Heart right ventricle (tissue), 16 donors: ENCODE results near the gene GPR15. TPM values are rescaled to one million over a fixed set of nuclear protein-coding genes. Genes with fewer than 3 reads are reported as not detected.
"Not testable (repeated sequence)": the region's sequence is repeated elsewhere in the genome, so short reads cannot be mapped to it uniquely, and the experiment has no call there.

ENCODE experiments used
- ATAC-seq, 8 donors: fragments of 200-7000 bp; cut with Tn5 transposase; one replicate each; pipeline ENCODE4 v1.9.1; 2020; ENCODE audit warnings: mild to moderate bottlenecking in 8 of 8, moderate library complexity in 8 of 8, moderate number of reproducible peaks in 1 of 8
- DNase-seq, 2 donors: peaks; one replicate each; pipeline ENCODE4 v3.0.0-alpha.2; 2020
- H3K27ac ChIP-seq, 10 donors: fragments of 200-600 bp; sonication (generic) in 2 of 10; one replicate each; pipeline versions ENCODE4 v1.5.0 to v1.8.0; 2020 to 2022; ENCODE audit warnings: mild to moderate bottlenecking in 3 of 10
- H3K27me3 ChIP-seq, 7 donors: fragments of 200-600 bp; one replicate each; pipeline ENCODE4 v1.8.0; 2021 to 2022; ENCODE audit warnings: mild to moderate bottlenecking in 2 of 7
- H3K36me3 ChIP-seq, 9 donors: fragments of 200-600 bp; sonication (generic) in 1 of 9; one replicate each; pipeline versions ENCODE4 v1.5.0 to v1.8.0; 2020 to 2022; ENCODE audit warnings: mild to moderate bottlenecking in 2 of 9
- H3K4me1 ChIP-seq, 9 donors: fragments of 200-600 bp; sonication (generic) in 1 of 9; one replicate each; pipeline versions ENCODE4 v1.5.0 to v1.8.0; 2020 to 2022; ENCODE audit warnings: mild to moderate bottlenecking in 4 of 9
- H3K4me3 ChIP-seq, 10 donors: fragments of 200-600 bp; sonication (generic) in 2 of 10; one replicate each; pipeline versions ENCODE4 v1.5.0 to v1.8.0; 2020 to 2022; ENCODE audit warnings: mild to moderate bottlenecking in 7 of 10, moderate library complexity in 2 of 10
- H3K9me3 ChIP-seq, 11 donors: fragments of 200-600 bp in 10 of 11; sonication (generic) in 2 of 11; one replicate each; pipeline versions ENCODE4 v1.5.0 to v1.8.0; 2013 to 2022; ENCODE audit warnings: mild to moderate bottlenecking in 2 of 11, control low read depth in 1 of 11, moderate library complexity in 1 of 11
- WGBS, 2 donors: extraction: QIAGEN DNeasy Blood & Tissue Kit; methylation state at CpG; one replicate each; pipeline ENCODE4 v1.1.7; 2013; ENCODE audit warnings: inconsistent platforms in 1 of 2; 5-methylcytosine and 5-hydroxymethylcytosine counted together
- intact Hi-C, 10 donors: fragments of 100-400 bp; cut with DNase I; formaldehyde crosslinking; loops; one replicate each; pipeline versions ENCODE4 v1.11.1 to v1.14.2; 2022
- polyA plus RNA-seq, 2 donors: library from polyadenylated mRNA; stranded (reverse); fragments of 200-250 nt; gene quantifications; one replicate each; pipeline ENCODE4 v1.2.3, GENCODE V29; 2013
- total RNA-seq, 10 donors: library from RNA; stranded (reverse); fragmentation: NEBNext Ultra II Directional in 3 of 10; extraction: Animal tissue kit (Norgen Biotek cat#: 25700) in 3 of 10; gene quantifications; one replicate each; pipeline versions ENCODE4 v1.2.1 to v1.2.4, GENCODE V29; 2021 to 2023
- TF ChIP-seq, protein P1 (sequence below), 9 donors: fragments of 200-600 bp; sonication (generic) in 2 of 9; IDR thresholded peaks; one replicate each; pipeline versions ENCODE4 v1.5.0 to v1.8.0; 2021 to 2022; ENCODE audit warnings: antibody characterized with exemption in 9 of 9, mild to moderate bottlenecking in 5 of 9, moderate library complexity in 1 of 9
- donor health status: Arrhythmogenic right ventricular cardiomyopathy.
- donor health status: ischemic (EF 13 %, LVEDD 7.1; RV severe dilation, severe dysfunction).
- donor health status: healthy with polysubstance abuse.
- donor health status: DM: no; HTN: yes; CAD: no.
- donor health status: DM: no; HTN: no; CAD: no.
- donor health status: ischemic (EF 25% LVEDD 6.9; RV normal size, moderate dysfunction).
- donor health status: ischemic (EF 25% LVEDD 5.7; RV mildly dilated, moderate dysfunction).
- donor health status: healthy.
- donor health status: DM: yes; HTN: yes; CAD: no.
- donor health status: Ischemic cardiomyopathy.
- donor health status: ischemic (EF 35%, LVEDD 5.7; RV mildly dilated, moderate dysfunction).
- donor health status: nonischemic (EF 11% LVEDD 7.7; RV severe dilation, severe dysfunction).
- donor health status: DM: yes; HTN: yes; CAD: no.
- donor health status: PGD.
- donor health status: ischemic (EF 29% LVEDD 5.4; RV normal size, mild dysfunction).
- donor health status: nonischemic (EF 23%, LVEDD 6.1; RV moderate dilation, normal function).

The GPR15 gene
- total and polyA plus RNA-seq, 12 donors: 0.21 TPM; not detected in 11

DNA sequence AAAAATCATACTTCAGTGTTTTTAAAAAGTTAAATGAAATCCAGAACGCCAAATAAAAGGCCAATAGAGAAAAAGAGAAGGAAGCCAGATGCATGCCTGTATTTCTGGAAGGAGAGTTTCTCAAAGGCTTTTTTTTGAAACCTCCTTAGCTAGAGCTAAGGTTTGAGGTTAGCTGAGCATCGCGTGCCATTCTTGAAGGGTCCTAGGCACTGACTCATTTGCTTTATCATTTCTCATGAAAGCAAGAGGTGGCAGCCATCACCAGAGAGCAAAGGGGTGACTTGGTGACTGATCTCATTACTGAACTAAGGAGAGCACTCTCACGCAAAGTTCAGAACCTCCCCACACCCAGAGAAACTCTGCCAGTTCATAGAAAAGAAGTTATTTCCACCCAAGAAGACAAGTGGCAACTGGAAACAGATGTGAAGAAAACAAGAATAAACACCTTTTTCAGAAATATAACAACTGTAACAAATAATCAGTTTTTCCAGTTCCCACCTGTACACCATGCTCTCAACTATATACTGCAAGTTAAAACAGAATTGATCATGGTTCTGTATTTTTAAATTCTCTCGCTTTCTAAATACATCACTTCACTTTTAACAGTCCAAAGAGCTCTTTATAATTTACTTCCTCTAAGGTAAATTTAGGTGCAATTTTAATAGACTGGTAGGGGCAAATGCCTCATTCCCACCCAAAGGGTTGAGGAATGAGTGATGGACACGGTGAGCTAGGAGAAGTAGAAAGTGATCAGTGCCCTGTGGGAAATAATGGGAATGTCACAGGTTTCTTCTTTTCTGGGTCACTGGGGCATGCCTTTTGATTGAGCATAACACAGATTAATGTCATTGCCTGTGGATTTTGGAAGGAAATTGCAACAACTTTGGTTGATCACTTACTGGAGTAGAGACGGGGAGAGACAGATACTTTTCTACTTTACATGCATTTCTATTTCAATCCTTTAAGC lies 24.7 kb downstream of the GPR15 start:
- WGBS, 2 donors: 81 to 85% methylated on average over 7 of the region's 7 CpGs
- Histone ChIP-seq H3K36me3 (no peaks in the 10 kb centered on the region), H3K4me3 (no peak overlapping the region), H3K27me3 (no peaks in the 10 kb centered on the region), H3K9me3 (peaks cover 0 to 4% (median 0%) of the 10 kb centered on the region in 11 donors), H3K4me1 (peaks cover 0 to 8% (median 0%) of the 10 kb centered on the region in 9 donors), H3K27ac (peak overlapping the region in 1 of 10 donors; percentile 4)
- DNase-seq: no peak
- TF ChIP-seq, protein P1, sequence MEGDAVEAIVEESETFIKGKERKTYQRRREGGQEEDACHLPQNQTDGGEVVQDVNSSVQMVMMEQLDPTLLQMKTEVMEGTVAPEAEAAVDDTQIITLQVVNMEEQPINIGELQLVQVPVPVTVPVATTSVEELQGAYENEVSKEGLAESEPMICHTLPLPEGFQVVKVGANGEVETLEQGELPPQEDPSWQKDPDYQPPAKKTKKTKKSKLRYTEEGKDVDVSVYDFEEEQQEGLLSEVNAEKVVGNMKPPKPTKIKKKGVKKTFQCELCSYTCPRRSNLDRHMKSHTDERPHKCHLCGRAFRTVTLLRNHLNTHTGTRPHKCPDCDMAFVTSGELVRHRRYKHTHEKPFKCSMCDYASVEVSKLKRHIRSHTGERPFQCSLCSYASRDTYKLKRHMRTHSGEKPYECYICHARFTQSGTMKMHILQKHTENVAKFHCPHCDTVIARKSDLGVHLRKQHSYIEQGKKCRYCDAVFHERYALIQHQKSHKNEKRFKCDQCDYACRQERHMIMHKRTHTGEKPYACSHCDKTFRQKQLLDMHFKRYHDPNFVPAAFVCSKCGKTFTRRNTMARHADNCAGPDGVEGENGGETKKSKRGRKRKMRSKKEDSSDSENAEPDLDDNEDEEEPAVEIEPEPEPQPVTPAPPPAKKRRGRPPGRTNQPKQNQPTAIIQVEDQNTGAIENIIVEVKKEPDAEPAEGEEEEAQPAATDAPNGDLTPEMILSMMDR (IDR thresholded peaks at IDR 0.05): no peak
- no peak for ATAC-seq
- intact Hi-C loops: no loop called here

DNA sequence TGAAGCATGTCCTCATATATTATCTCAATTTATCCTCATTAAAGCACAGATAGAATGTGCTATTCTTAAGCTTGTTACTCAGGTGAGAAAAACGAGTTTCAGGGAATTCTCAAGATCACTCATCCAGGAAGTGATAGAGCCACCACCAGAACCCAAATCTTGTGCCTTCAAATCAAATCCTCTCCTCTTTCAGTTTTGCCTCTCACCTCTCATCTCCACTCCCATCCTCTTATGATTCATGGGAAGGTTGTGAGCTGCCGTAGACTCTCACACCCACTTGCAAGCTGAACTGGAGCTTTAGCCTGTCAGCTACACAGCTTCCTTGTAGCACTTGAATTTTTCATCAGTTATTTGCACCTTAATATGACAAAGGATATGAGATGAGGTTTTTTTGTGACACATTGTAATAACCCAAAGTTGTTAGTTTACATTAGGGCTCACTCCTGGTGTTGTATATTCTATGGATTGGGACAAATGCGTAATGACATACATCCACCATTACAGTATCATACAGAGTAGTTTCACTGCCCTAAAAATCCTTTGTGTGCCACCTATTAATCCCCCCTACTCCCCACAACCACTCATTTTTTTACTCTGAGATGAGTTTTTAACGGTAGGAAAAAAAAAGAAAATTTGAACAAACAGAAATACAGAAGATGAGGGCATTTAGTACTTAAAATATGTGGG lies 25.7 kb downstream of the GPR15 start:
- Histone ChIP-seq H3K9me3 (peaks cover 0 to 4% (median 0%) of the 10 kb centered on the region in 11 donors), H3K36me3 (no peaks in the 10 kb centered on the region), H3K4me3 (no peak overlapping the region), H3K4me1 (peaks cover 0 to 14% (median 0%) of the 10 kb centered on the region in 9 donors), H3K27ac (no peak overlapping the region), H3K27me3 (no peaks in the 10 kb centered on the region)
- DNase-seq (no peak), ATAC-seq (no peak)
- intact Hi-C loops: no loop called here
- WGBS, 2 donors: 72 to 73% methylated on average over 4 of the region's 4 CpGs
- TF ChIP-seq, protein P1 (IDR thresholded peaks at IDR 0.05): no peak

DNA sequence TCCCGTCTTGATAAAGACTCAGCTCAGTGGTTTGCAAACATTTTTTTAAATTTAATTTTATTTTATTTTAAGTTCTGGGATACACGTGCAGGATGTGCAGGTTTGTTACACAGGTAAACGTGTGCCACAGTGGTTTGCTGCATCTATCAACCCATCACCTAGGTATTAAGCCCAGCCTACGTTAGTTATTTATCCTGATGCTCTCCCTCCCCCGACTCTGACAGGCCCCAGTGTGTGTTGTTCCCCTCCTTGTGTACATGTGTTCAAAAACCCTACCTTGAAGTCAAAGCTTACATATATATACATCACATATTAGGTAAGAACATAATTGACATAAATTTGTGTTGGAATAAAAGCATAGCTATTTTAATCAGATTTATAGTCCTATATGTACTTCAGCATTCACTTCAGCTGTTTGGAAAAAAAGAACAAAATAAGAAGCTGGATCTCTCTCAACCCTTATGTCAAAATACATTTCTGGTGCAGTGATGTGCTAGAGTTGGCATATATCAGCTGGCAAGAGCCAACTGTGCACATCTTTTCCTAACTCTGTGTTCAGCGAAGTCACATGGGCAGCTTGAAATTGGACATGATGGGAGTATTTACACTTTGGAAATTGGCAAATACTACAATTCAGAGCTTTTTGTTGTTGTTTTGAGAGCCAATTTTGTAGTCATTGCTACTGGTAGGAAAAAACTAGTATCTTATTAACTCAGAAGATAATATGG lies 26.5 kb downstream of the GPR15 start:
- H3K9me3 ChIP-seq: peaks cover 0 to 4% (median 0%) of the 10 kb centered on the region in 11 donors
- ATAC-seq: no peak
- DNase-seq: no peak
- H3K27me3 ChIP-seq: no peaks in the 10 kb centered on the region
- no peaks in the 10 kb centered on the region for H3K36me3 ChIP-seq
- peaks cover 0 to 18% (median 0%) of the 10 kb centered on the region in 9 donors for H3K4me1 ChIP-seq
- WGBS, 2 donors: 76 to 85% methylated on average over 6 of the region's 6 CpGs
- TF ChIP-seq, protein P1 (IDR thresholded peaks at IDR 0.05): no peak
- no peak overlapping the region for H3K27ac ChIP-seq
- H3K4me3 ChIP-seq: no peak overlapping the region
- intact Hi-C loops: no loop called here

DNA sequence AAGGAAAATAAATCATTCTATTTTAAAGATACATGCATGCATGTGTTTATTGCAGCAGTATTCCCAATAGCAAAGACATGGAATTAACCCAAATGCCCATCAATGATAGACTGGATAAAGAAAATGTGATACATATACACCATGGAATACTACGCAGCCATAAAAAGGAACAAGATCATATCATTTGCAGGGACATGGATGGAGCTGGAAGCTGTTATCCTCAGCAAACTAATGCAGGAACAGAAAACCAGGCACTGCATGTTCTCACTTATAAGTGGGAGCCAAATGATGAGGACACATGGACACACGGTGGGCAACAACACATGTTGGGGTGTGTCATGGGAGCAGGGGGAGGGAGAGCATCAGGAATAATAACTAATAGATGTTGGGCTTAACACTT lies 28.0 kb downstream of the GPR15 start:
- ATAC-seq: not testable (repeated sequence)
- H3K4me1 ChIP-seq: peaks cover 0 to 28% (median 0%) of the 10 kb centered on the region in 9 donors
- WGBS, 2 donors: 95 to 98% methylated on average over 2 of the region's 2 CpGs

More for the DNA sequence above, 28.0 kb downstream of the GPR15 start:
- H3K4me3 ChIP-seq, intact Hi-C loops, H3K9me3 ChIP-seq, H3K27me3 ChIP-seq, H3K27ac ChIP-seq, H3K36me3 ChIP-seq, DNase-seq: not testable (repeated sequence)
